IPS-15b (cell line): ENCODE results near the gene TEX36.
"Not testable (repeated sequence)": the region's sequence is repeated elsewhere in the genome, so short reads cannot be mapped to it uniquely, and the experiment has no call there.

Experiments used
- H3K27me3 ChIP-seq: one replicate; pipeline ENCODE4 v1.6.1; 2013; ENCODE audit warnings: low read length; ENCODE audit not compliant: control insufficient read depth, insufficient read depth
- H3K36me3 ChIP-seq: one replicate; pipeline ENCODE4 v1.6.1; 2013; ENCODE audit warnings: low read length; ENCODE audit not compliant: control insufficient read depth, insufficient read depth
- H3K4me1 ChIP-seq: one replicate; pipeline ENCODE4 v1.6.1; 2013; ENCODE audit warnings: mild to moderate bottlenecking, low read length; ENCODE audit not compliant: control insufficient read depth, insufficient read depth
- H3K4me3 ChIP-seq: one replicate; pipeline ENCODE4 v1.5.1; 2013; ENCODE audit warnings: low read depth, low read length
- H3K9ac ChIP-seq: one replicate; pipeline ENCODE4 v1.6.1; 2013; ENCODE audit warnings: low read depth, mild to moderate bottlenecking, low read length
- H3K9me3 ChIP-seq: one replicate; pipeline ENCODE4 v1.6.1; 2013; ENCODE audit warnings: mild to moderate bottlenecking, low read length; ENCODE audit not compliant: control insufficient read depth, insufficient read depth

The TEX36 gene

DNA sequence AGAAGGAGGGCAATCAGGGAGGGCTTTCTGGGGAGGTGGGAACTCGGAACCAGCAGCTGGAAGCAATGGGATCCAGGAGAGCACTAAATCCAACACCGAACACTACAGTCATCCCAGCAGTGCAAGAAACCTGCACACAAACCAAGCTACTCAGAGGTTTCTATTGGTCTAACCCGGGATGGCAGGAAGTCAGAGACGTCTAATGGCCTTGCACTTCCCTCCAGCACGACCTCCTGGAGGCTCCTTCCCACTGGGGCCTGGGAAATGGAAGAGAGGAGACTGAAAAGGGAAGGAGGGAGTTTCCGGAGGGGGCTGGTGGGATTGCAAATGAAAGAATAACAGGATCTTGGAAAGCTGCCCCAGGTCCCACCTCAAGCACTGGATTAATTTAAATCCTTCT lies 56.3 kb downstream of the TEX36 start:
- no peak overlapping the region for H3K4me3 ChIP-seq
- no peaks in the 10 kb centered on the region for H3K9me3 ChIP-seq
- no peaks in the 10 kb centered on the region for H3K4me1 ChIP-seq
- no peak overlapping the region for H3K9ac ChIP-seq
- no peaks in the 10 kb centered on the region for H3K36me3 ChIP-seq
- H3K27me3 ChIP-seq = no peaks in the 10 kb centered on the region

DNA sequence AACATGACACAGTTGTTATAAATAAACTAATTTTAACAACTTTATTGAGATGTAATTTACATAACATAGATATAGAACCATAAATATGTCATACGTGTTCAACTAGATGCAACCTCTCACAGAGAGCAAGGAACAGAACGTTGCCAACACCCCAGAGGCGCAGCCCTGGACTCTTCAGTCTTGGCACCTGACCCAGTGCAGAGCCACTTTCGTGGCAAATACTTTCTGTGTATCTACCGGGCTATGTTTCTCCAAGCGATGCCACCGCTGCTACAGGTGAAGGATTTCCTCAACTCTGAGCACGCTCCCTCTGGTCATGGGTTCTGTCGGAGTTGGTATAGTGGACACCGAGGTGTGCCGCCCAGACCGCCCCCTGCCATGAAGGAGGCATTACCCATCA lies 57.4 kb downstream of the TEX36 start:
- H3K4me1 ChIP-seq = no peaks in the 10 kb centered on the region
- no peaks in the 10 kb centered on the region for H3K27me3 ChIP-seq
- peaks cover 2% of the 10 kb centered on the region for H3K9me3 ChIP-seq
- H3K4me3 ChIP-seq = no peak overlapping the region
- H3K36me3 ChIP-seq = no peaks in the 10 kb centered on the region
- H3K9ac ChIP-seq = no peak overlapping the region

DNA sequence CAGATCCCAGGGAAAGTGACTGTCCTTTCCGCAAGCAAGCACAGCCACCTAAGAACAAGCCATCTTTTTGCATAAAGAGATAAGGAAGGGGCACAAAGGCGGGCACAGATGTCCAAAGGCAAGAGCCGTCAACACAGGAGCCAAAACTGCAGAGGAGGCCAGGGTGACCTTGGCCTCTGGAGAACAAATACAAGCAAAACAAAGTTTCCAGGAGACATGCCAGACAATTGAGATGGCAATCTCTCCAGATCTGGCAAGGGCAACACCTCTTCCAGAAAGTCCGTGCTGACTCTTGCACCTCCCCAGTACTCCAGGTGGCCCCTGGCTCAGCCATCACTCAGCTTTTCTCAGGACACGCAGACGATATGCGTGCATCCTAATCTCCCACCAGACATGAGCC lies 58.2 kb downstream of the TEX36 start:
- Histone ChIP-seq H3K4me1 (no peaks in the 10 kb centered on the region), H3K9ac (no peak overlapping the region), H3K36me3 (no peaks in the 10 kb centered on the region), H3K4me3 (no peak overlapping the region), H3K27me3 (no peaks in the 10 kb centered on the region), H3K9me3 (peaks cover 4% of the 10 kb centered on the region)

DNA sequence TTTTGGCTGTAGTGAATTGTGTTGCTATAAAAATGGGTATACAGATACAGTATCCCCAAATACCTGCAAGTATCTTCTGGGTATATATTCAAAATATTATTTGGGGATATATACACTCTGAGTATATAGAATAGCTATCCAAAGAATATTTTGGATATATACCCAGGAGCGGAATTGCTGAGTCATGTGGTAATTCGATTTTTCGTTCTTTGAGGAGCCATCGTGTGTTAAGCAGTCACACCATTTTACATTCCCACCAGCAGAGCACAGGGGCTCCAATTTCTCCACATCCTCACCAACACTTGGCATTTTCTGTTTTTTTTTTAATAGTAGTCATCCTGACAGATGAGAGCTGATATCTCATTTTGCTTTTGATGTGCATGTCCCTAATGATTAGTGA lies 61.9 kb downstream of the TEX36 start:
- H3K4me1 ChIP-seq = no peaks in the 10 kb centered on the region
- H3K9me3 ChIP-seq = peaks cover 4% of the 10 kb centered on the region
- H3K36me3 ChIP-seq = no peaks in the 10 kb centered on the region
- no peak overlapping the region for H3K9ac ChIP-seq
- H3K27me3 ChIP-seq = no peaks in the 10 kb centered on the region
- H3K4me3 ChIP-seq = no peak overlapping the region

DNA sequence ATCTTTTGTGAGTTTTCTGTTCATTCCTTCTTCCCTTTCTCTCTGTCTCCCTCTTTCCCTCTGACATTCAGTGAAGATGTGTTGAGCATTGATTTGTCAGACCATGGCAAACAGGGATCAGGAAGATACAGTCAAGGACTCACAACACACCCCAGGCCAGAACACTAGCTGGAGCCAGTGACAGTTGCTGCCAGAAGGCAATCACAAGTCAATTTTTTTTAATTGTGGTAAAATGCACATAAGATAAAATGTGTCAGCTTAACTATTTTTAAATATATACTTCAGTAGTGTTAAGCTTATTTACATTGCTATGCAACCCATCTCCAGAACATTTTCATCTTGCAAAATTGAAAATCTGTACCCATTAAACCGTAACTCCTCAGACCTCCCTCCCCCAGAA lies 62.6 kb downstream of the TEX36 start:
- Histone ChIP-seq H3K4me1 (no peaks in the 10 kb centered on the region), H3K27me3 (no peaks in the 10 kb centered on the region), H3K9me3 (peaks cover 4% of the 10 kb centered on the region), H3K36me3 (no peaks in the 10 kb centered on the region), H3K4me3 (no peak overlapping the region), H3K9ac (no peak overlapping the region)

DNA sequence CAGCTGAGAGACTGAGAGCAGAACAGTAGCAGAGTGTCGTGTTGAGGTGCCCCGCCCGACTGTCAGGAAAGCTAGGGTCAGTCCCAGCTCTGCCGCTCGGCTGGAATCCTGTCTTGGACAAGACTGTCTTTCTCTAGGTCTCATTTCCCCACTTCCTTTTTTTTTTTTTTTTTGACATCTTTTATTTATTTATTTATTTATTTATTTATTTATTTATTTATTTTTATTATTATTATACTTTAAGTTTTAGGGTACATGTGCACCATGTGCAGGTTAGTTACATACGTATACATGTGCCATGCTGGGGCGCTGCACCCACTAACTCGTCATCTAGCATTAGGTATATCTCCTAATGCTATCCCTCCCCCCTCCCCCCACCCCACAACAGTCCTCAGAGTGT lies 69.9 kb downstream of the TEX36 start:
- H3K4me3 ChIP-seq = not testable (repeated sequence)

DNA sequence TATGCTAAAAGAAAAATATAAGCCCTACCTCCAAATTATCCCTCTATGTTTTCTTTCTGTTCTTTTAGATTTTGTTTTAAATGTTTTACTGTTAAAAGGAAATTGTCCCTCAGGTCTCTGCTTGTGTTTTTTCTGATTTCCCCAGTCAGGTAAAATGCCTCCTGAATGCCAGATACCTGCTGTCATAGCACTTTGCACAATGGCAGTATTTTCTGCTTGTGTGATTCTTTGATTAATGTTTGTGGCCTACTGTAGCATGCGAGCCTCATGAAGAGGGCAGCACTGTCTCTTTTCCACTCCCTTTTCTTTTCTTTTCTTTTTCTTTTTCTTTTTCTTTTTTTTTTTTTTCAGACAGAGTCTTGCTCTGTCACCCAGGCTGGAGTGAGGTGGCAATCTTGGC lies 71.2 kb downstream of the TEX36 start:
- Histone ChIP-seq H3K27me3 (no peaks in the 10 kb centered on the region), H3K9ac (no peak overlapping the region), H3K4me1 (no peaks in the 10 kb centered on the region), H3K4me3 (no peak overlapping the region), H3K36me3 (no peaks in the 10 kb centered on the region), H3K9me3 (no peaks in the 10 kb centered on the region)

More for the DNA sequence above, 69.9 kb downstream of the TEX36 start:
- H3K9me3 ChIP-seq, H3K27me3 ChIP-seq, H3K36me3 ChIP-seq, H3K4me1 ChIP-seq, H3K9ac ChIP-seq: not testable (repeated sequence)

DNA sequence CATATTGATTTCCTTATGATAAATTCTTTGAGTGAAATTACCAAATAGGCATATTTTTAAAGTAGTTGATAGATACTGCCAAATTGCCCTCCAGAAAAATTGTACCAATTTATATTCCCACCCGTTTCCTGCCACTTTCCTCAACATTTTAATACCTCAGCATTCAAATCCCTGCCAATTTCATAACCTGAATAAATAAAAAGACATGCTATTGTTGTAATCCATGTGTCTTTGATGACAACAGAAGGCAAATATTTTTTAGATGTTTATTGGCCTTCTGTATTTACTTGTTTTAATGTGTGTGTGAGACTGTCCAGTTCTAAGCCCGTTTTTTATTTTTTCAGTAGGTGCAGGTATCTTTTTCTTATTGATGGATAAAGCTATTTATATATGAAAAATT lies 71.7 kb downstream of the TEX36 start:
- H3K36me3 ChIP-seq = no peaks in the 10 kb centered on the region
- H3K9ac ChIP-seq = no peak overlapping the region
- no peak overlapping the region for H3K4me3 ChIP-seq
- no peaks in the 10 kb centered on the region for H3K9me3 ChIP-seq
- H3K4me1 ChIP-seq = no peaks in the 10 kb centered on the region
- no peaks in the 10 kb centered on the region for H3K27me3 ChIP-seq

DNA sequence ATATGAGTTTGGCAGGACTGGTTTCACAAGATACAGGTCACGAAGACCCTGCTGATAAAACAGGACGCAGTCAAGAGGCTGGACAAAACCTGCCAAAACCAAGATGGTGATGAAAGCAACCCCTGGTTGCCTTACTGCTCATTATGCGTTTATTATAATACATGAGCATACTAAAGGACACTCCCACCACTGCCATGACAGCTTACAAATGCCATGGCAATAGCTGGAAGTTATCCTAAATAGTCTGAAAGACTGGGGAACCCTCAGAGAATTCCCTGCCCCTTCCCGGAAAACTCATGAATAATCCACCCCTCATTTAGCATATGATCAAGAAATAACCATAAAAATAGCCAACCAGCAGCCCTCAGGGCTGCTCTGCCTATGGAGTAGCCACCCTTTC lies 73.1 kb downstream of the TEX36 start:
- no peaks in the 10 kb centered on the region for H3K36me3 ChIP-seq
- H3K9ac ChIP-seq = no peak overlapping the region
- H3K9me3 ChIP-seq = no peaks in the 10 kb centered on the region
- no peaks in the 10 kb centered on the region for H3K27me3 ChIP-seq
- H3K4me1 ChIP-seq = no peaks in the 10 kb centered on the region
- no peak overlapping the region for H3K4me3 ChIP-seq

DNA sequence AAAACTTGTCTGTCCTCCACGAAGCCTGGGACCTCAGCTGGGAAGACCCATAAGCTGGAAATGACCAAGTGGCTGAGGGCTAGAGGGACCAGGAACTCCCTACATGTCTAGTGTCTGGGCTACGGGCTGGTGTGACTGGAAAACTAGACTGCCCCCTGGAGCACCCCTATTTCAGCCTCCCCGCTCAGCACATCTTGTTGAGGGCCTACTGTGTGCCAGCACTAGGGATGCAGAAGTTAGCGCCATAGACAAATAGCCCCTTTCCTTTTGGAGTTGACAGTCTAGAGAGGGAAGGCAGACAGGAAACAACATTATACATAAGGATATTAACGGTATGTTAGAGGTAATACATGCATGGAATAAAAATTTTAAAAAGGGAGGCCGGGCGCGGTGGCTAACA lies 74.5 kb downstream of the TEX36 start:
- Histone ChIP-seq H3K36me3 (no peaks in the 10 kb centered on the region), H3K4me3 (no peak overlapping the region), H3K4me1 (no peaks in the 10 kb centered on the region), H3K27me3 (no peaks in the 10 kb centered on the region), H3K9ac (no peak overlapping the region), H3K9me3 (no peaks in the 10 kb centered on the region)

DNA sequence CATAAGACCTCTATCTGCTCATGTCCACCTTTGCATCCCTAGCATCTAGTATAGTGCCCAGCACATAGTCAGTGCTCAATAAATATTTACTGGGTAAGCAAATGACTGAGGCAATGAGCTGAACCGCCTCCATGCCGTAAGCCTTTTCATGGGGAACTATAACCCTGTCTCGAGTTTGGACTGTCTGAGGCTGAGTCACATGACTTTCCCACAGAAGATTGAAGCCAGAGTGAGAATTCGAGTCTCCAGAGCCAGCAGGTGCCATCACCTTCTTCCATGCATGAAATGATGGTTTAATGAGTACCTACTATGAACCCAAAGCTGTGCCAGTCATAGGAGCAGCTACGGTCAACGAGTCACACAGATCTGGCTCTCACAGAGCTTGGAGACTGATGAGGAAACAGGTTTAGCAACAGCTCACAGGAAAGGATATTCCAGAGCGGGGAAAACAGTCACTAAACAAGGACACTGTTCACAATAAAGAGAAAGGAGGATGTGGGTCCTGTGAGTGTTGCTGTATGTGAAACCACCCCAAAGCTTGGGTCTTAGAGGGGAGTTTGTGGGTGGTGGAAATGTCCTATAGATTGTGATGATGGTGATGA lies 75.2 kb downstream of the TEX36 start:
- Histone ChIP-seq H3K27me3 (no peaks in the 10 kb centered on the region), H3K36me3 (no peaks in the 10 kb centered on the region), H3K9me3 (no peaks in the 10 kb centered on the region), H3K4me3 (no peak overlapping the region), H3K4me1 (no peaks in the 10 kb centered on the region), H3K9ac (no peak overlapping the region)

DNA sequence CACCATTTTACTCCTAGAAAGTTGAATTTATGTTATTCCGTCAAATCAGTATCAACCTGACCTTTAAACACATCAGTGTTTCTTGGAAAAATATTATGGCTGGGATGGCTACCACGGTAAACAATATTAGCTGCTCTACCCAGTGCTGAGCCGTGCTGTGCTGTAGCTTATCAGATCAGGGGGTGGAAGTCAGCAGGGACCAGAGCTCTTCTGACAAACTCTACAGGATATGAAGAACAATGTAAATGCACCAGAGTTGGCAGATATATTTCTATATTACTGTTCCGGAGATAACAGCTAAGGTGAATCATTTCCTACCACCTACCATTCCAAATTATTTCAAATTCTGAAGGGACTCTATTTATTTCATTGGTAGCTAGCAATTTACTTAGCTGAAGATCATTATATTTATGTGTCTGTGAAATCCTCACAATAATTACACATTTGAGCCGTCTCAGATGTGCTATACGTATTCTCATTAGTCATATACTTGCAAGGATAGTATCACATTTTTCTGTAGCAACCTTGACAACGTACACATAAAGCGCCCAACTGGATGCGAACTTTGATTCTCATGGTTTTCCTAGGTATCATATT lies 76.5 kb downstream of the TEX36 start:
- Histone ChIP-seq H3K36me3 (no peaks in the 10 kb centered on the region), H3K9ac (no peak overlapping the region), H3K4me3 (no peak overlapping the region), H3K27me3 (no peaks in the 10 kb centered on the region), H3K9me3 (no peaks in the 10 kb centered on the region), H3K4me1 (no peaks in the 10 kb centered on the region)
